HepG2 (cell line): ENCODE results near the gene SNF8. TPM values are rescaled to one million over a fixed set of nuclear protein-coding genes. Genes with fewer than 3 reads are reported as not detected.

Experiments
- AKNA ChIP-seq: sonication (generic); formaldehyde crosslinking; IDR thresholded peaks from 2 replicates; pipeline ENCODE4 v1.4.0; 2020; ENCODE audit warnings: missing genetic modification reagents, borderline replicate concordance
- CEBPZ ChIP-seq: IDR thresholded peaks from 2 replicates; pipeline ENCODE4 v1.6.1; 2012; ENCODE audit warnings: low read length, improper control_type of control experiment
- HNRNPUL1 ChIP-seq: fragments of 200-400 bp; formaldehyde crosslinking; IDR thresholded peaks from 2 replicates; pipeline ENCODE4 v1.6.1; 2017; ENCODE audit warnings: low read depth, mild to moderate bottlenecking, low read length, moderate library complexity
- MAF1 ChIP-seq: sonication (generic); formaldehyde crosslinking; IDR thresholded peaks from 2 replicates; pipeline ENCODE4 v1.5.0; 2020; ENCODE audit warnings: missing genetic modification reagents, borderline replicate concordance
- RFX5 ChIP-seq: IDR thresholded peaks from 2 replicates; pipeline ENCODE4 v1.6.1; 2011; ENCODE audit warnings: low read depth, low read length, improper control_type of control experiment
- RNF2 ChIP-seq: fragments of 450-650 bp; conservative IDR thresholded peaks from 2 replicates; pipeline ENCODE4 v1.6.1; 2016; ENCODE audit warnings: low read depth
- SMARCC2 ChIP-seq: fragments of 450-650 bp; IDR thresholded peaks from 2 replicates; pipeline ENCODE4 v1.6.1; 2017; ENCODE audit warnings: antibody characterized with exemption, mild to moderate bottlenecking
- SYNCRIP ChIP-seq: fragments of 200-400 bp; formaldehyde crosslinking; IDR thresholded peaks from 2 replicates; pipeline ENCODE4 v1.6.1; 2018; ENCODE audit warnings: mild to moderate bottlenecking, low read depth, low read length; ENCODE audit not compliant: insufficient read depth
- TEAD3 ChIP-seq: optimal IDR thresholded peaks from 2 replicates; pipeline ENCODE3; 2016; ENCODE audit warnings: borderline replicate concordance
- TERF1 ChIP-seq: sonication (generic); formaldehyde crosslinking; IDR thresholded peaks from 2 replicates; pipeline ENCODE4 v1.8.0; 2022; ENCODE audit warnings: mild to moderate bottlenecking, missing genetic modification reagents, moderate library complexity
- ZFP36 ChIP-seq: fragments of 150-350 bp; IDR thresholded peaks from 2 replicates; pipeline ENCODE4 v1.6.1; 2018; ENCODE audit warnings: borderline replicate concordance, low read length, low read depth; ENCODE audit not compliant: partially characterized antibody
- ZIK1 ChIP-seq: sonication (generic); formaldehyde crosslinking; IDR thresholded peaks from 2 replicates; pipeline ENCODE4 v1.5.0; 2020; ENCODE audit warnings: mild to moderate bottlenecking, low read depth, missing genetic modification reagents, borderline replicate concordance
- ZNF230 ChIP-seq: sonication (generic); formaldehyde crosslinking; IDR thresholded peaks from 2 replicates; pipeline ENCODE4 v1.4.0; 2020; ENCODE audit warnings: mild to moderate bottlenecking, missing genetic modification reagents
- ZNF317 ChIP-seq: sonication (generic); formaldehyde crosslinking; IDR thresholded peaks from 2 replicates; pipeline ENCODE4 v1.5.0; 2020; ENCODE audit warnings: mild to moderate bottlenecking, missing genetic modification reagents
- ZNF33B ChIP-seq: sonication (generic); formaldehyde crosslinking; IDR thresholded peaks from 2 replicates; pipeline ENCODE4 v1.5.1; 2020; ENCODE audit warnings: mild to moderate bottlenecking, missing genetic modification reagents
- ZNF564 ChIP-seq: sonication (generic); formaldehyde crosslinking; IDR thresholded peaks from 2 replicates; pipeline ENCODE4 v1.8.1; 2023; ENCODE audit warnings: mild to moderate bottlenecking, missing genetic modification reagents
- ZNF616 ChIP-seq: sonication (generic); formaldehyde crosslinking; IDR thresholded peaks from 2 replicates; pipeline ENCODE4 v1.5.0; 2020; ENCODE audit warnings: low read depth, mild to moderate bottlenecking, missing genetic modification reagents
- ZNF670 ChIP-seq: sonication (generic); formaldehyde crosslinking; IDR thresholded peaks from 2 replicates; pipeline ENCODE4 v1.8.0; 2022; ENCODE audit warnings: mild to moderate bottlenecking, missing genetic modification reagents, borderline replicate concordance
- polyA plus RNA-seq, 8 experiments: library from polyadenylated mRNA; depleted of rRNA in 3 of 8; stranded (reverse) in 7 of 8; unstranded in 1 of 8; fragments of >200 nt; fragmentation: Illumina TruSeq in 4 of 8; extraction: Trizol in 4 of 8; gene quantifications; 2 replicates each; pipeline versions ENCODE4 v1.2.1 to v1.2.3, GENCODE V29; 2011 to 2016; ENCODE audit warnings: low read depth in 4 of 8, missing spikeins in 1 of 8, mixed read lengths in 1 of 8; ENCODE audit not compliant: insufficient read depth in 1 of 8
- total RNA-seq, 5 experiments: library from RNA; depleted of rRNA; stranded (reverse); fragments of >200 nt; fragmentation: Illumina TruSeq; extraction: Trizol; gene quantifications; 2 replicates each; pipeline ENCODE4 v1.2.3, GENCODE V29; 2016; ENCODE audit warnings: low read depth in 1 of 5
- TF ChIP-seq, protein P1 (sequence below): sonication (generic); formaldehyde crosslinking; IDR thresholded peaks from 2 replicates; pipeline ENCODE4 v1.4.0; 2020; ENCODE audit warnings: missing genetic modification reagents, borderline replicate concordance

The SNF8 gene
- total and polyA plus RNA-seq, 2 of the 13 experiments (the other 11 are each of a cell fraction or from before 2014, with no cell fraction given), result 114 to 153 TPM

DNA sequence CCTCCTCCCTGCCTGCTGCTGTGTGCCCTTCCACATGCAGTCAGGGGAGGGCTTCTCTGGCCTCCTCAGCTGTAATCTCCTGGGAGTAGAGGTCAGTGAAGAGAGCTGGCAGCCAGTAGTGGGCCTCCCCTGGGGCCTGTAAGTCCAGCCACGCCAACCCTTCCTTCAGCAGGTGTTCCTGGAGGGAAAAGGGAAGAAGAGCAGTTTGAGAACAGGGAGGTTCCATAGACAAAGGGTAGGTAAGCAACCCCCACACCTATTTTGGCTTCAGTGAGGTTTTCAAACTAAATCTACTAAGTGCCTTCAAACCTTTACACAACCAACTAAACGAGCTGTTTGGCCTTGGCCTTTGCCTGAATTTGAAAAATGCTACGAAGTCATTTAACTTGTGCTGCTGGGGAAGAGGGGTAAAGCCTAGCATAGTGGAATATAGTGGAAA lies 14.2 kb downstream of the SNF8 start (continued):
- TF ChIP-seq RFX5 (no peak), AKNA (no peak), ZNF317 (no peak), ZFP36 (no peak), SMARCC2 (no peak), RNF2 (no peak), CEBPZ (no peak), SYNCRIP (no peak), ZNF670 (CRISPR knock-in tag) (no peak), ZNF564 (CRISPR knock-in tag) (no peak), TERF1 (no peak), HNRNPUL1 (no peak), MAF1 (CRISPR knock-in tag) (0 out of 2 replicates have a peak, but pooled peaks have one; percentile 60), TEAD3 (CRISPR knock-in tag) (no peak), ZIK1 (CRISPR knock-in tag) (no peak), ZNF33B (CRISPR knock-in tag) (no peak), ZNF230 (CRISPR knock-in tag) (no peak), ZNF616 (CRISPR knock-in tag) (no peak)
- TF ChIP-seq, protein P1, sequence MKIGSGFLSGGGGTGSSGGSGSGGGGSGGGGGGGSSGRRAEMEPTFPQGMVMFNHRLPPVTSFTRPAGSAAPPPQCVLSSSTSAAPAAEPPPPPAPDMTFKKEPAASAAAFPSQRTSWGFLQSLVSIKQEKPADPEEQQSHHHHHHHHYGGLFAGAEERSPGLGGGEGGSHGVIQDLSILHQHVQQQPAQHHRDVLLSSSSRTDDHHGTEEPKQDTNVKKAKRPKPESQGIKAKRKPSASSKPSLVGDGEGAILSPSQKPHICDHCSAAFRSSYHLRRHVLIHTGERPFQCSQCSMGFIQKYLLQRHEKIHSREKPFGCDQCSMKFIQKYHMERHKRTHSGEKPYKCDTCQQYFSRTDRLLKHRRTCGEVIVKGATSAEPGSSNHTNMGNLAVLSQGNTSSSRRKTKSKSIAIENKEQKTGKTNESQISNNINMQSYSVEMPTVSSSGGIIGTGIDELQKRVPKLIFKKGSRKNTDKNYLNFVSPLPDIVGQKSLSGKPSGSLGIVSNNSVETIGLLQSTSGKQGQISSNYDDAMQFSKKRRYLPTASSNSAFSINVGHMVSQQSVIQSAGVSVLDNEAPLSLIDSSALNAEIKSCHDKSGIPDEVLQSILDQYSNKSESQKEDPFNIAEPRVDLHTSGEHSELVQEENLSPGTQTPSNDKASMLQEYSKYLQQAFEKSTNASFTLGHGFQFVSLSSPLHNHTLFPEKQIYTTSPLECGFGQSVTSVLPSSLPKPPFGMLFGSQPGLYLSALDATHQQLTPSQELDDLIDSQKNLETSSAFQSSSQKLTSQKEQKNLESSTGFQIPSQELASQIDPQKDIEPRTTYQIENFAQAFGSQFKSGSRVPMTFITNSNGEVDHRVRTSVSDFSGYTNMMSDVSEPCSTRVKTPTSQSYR (CRISPR knock-in tag), result no peak
